K562 (cell line): ENCODE results near the gene ATP8A1. TPM values are rescaled to one million over a fixed set of nuclear protein-coding genes. Genes with fewer than 3 reads are reported as not detected.

Experiments
- CHD7 ChIP-seq: fragments of 200-600 bp; sonication (generic); IDR thresholded peaks from one replicate; pipeline ENCODE4 v1.6.1; 2012; ENCODE audit warnings: mild to moderate bottlenecking, low read depth, low read length, inconsistent platforms
- HINFP ChIP-seq: fragments of 450-650 bp; conservative IDR thresholded peaks from 2 replicates; pipeline ENCODE4 v1.6.1; 2016; ENCODE audit warnings: missing genetic modification characterization, low read depth, mild to moderate bottlenecking, control low read depth, missing compliant biosample characterization
- STAT5B ChIP-seq: fragments of 250-450 bp; sonication (Bioruptor Pico); IDR thresholded peaks from 2 replicates; pipeline ENCODE4 v1.8.0; 2021; ENCODE audit warnings: mild to moderate bottlenecking, inconsistent platforms
- ZMIZ1 ChIP-seq, 2 experiments: fragments of 150-350 bp in 1 of 2; IDR thresholded peaks; 2 replicates each; pipeline ENCODE4 v1.6.1; 2012 to 2016; ENCODE audit warnings: low read depth in 2 of 2, low read length in 2 of 2, mild to moderate bottlenecking in 1 of 2, moderate library complexity in 1 of 2
- ZNF121 ChIP-seq: sonication (generic); formaldehyde crosslinking; conservative IDR thresholded peaks from 2 replicates; pipeline ENCODE4 v1.8.0; 2022; ENCODE audit warnings: missing genetic modification reagents
- polyA plus RNA-seq, 8 experiments: library from polyadenylated mRNA; depleted of rRNA in 4 of 8; stranded (reverse) in 5 of 8; unstranded in 3 of 8; fragments of >200 nt; fragmentation: Nextera tagmentation in 2 of 8; fragmentation: Illumina TruSeq in 1 of 8; extraction: Ambion mirVana in 2 of 8; extraction: Trizol in 1 of 8; gene quantifications; 2 replicates each; pipeline versions ENCODE4 v1.2.1 to v1.2.3, GENCODE V29; 2011 to 2014; ENCODE audit warnings: inconsistent platforms in 1 of 8, missing spikeins in 1 of 8
- total RNA-seq, 7 experiments: library from RNA; depleted of rRNA in 6 of 7; stranded (reverse); fragments of >200 nt in 6 of 7; fragmentation: Illumina TruSeq in 2 of 7; extraction: Trizol in 2 of 7; gene quantifications; 2 replicates each; pipeline versions ENCODE4 v1.2.1 to v1.2.3, GENCODE V29; 2011 to 2021; ENCODE audit warnings: low replicate concordance in 1 of 7

ATP8A1 gene
- total and polyA plus RNA-seq, 9 of the 15 experiments (the other 6 are each of a cell fraction or from before 2014, with no cell fraction given) = 0.05 to 0.29 (median 0.07) TPM; not detected in 2

- TF ChIP-seq CHD7 (no peak), ZMIZ1 (IDR thresholded peaks at IDR 0.05; ENCODE audit: low read depth in 2 of 2, low read length in 2 of 2) (no peak), STAT5B (CRISPR knock-in tag) (no peak), ZNF121 (CRISPR knock-in tag) (no peak), HINFP (tag) (no peak)
- TF ChIP-seq, all 486 proteins: peak for 0
These were observed 289.9 kb downstream of the ATP8A1 start (continued) for GRCh38 chr4:42366959-42367358.
